ENCODE data around the gene RBM14.

- TF ChIP-seq POLR2A (IDR thresholded peaks at IDR 0.05) (no peak), CTCF (IDR thresholded peaks at IDR 0.05) (no peak)
Measured at GRCh38 chr11:66649903-66650302, 33.5 kb downstream of the RBM14 start.
